ENCODE data around the gene MTHFSD.

GRCh38 chr16:86498671-86499439 is 56.2 kb downstream of the MTHFSD start:
- TF ChIP-seq ZNF565 (CRISPR knock-in tag; conservative IDR thresholded peaks at IDR 0.05; ENCODE audit: low read depth) (no peak), ISL1 (CRISPR knock-in tag; IDR thresholded peaks at IDR 0.05) (no peak), ARNTL (CRISPR knock-in tag; IDR thresholded peaks at IDR 0.05; ENCODE audit: borderline replicate concordance, low read depth) (no peak), PATZ1 (CRISPR knock-in tag; IDR thresholded peaks at IDR 0.05; ENCODE audit: borderline replicate concordance) (no peak), ZFP3 (CRISPR knock-in tag; IDR thresholded peaks at IDR 0.05) (no peak), RARB (CRISPR knock-in tag; IDR thresholded peaks at IDR 0.05) (no peak), SNAI2 (CRISPR knock-in tag; IDR thresholded peaks at IDR 0.05) (no peak), CSDC2 (CRISPR knock-in tag; IDR thresholded peaks at IDR 0.05) (no peak), CSRNP3 (CRISPR knock-in tag; IDR thresholded peaks at IDR 0.05) (no peak), ZFP30 (CRISPR knock-in tag; IDR thresholded peaks at IDR 0.05) (no peak), TSHZ2 (CRISPR knock-in tag; IDR thresholded peaks at IDR 0.05) (no peak), CREB5 (CRISPR knock-in tag; IDR thresholded peaks at IDR 0.05; ENCODE audit: low read depth) (no peak), GLIS3 (CRISPR knock-in tag; IDR thresholded peaks at IDR 0.05) (no peak)
